Coronary artery (tissue), 2 donors: Measurements from ENCODE around the gene LGI2.

ENCODE experiments used
- DNase-seq: peaks from one replicate; pipeline ENCODE4 v3.0.0-alpha.2; 2017; ENCODE audit warnings: low spot score
- H3K27ac ChIP-seq, 2 donors: fragments of 200-600 bp; sonication (generic); one replicate each; pipeline ENCODE4 v1.5.1; 2016 to 2019
- H3K4me3 ChIP-seq: fragments of 200-600 bp; sonication (generic); 2 replicates; pipeline ENCODE4 v1.5.1; 2016; ENCODE audit warnings: mild to moderate bottlenecking, moderate library complexity
- CTCF ChIP-seq: fragments of 200-600 bp; sonication (generic); IDR thresholded peaks from one replicate; pipeline ENCODE4 v1.5.1; 2019; ENCODE audit warnings: antibody characterized with exemption

Gene LGI2

GRCh38 chr4:24968992-24969391 lies 61.8 kb downstream of the LGI2 start:
- H3K27ac ChIP-seq: no peak overlapping the region
- no peak for TF ChIP-seq CTCF
- no peak overlapping the region for H3K4me3 ChIP-seq
- DNase-seq: no peak

- no peak overlapping the region for H3K27ac ChIP-seq
- DNase-seq: no peak
- no peak for TF ChIP-seq CTCF
- H3K4me3 ChIP-seq: no peak overlapping the region
These were observed 62.5 kb downstream of the LGI2 start for GRCh38 chr4:24968278-24968677.

GRCh38 chr4:24967346-24967745 lies 63.4 kb downstream of the LGI2 start:
- Histone ChIP-seq H3K27ac (no peak overlapping the region), H3K4me3 (no peak overlapping the region)
- no peak for TF ChIP-seq CTCF
- DNase-seq: no peak

- Histone ChIP-seq H3K27ac (no peak overlapping the region), H3K4me3 (no peak overlapping the region)
- no peak for TF ChIP-seq CTCF
- no peak for DNase-seq
These were observed 64.7 kb downstream of the LGI2 start for GRCh38 chr4:24966076-24966475.

- Histone ChIP-seq H3K4me3 (no peak overlapping the region), H3K27ac (no peak overlapping the region)
- no peak for DNase-seq
These were observed 65.1 kb downstream of the LGI2 start for GRCh38 chr4:24965627-24966026.

GRCh38 chr4:24963277-24963676 lies 67.5 kb downstream of the LGI2 start:
- TF ChIP-seq CTCF: no peak

More at GRCh38 chr4:24965627-24966026, 65.1 kb downstream of the LGI2 start:
- no peak for TF ChIP-seq CTCF

GRCh38 chr4:24957886-24958285 lies 72.9 kb downstream of the LGI2 start:
- Histone ChIP-seq H3K4me3 (no peak overlapping the region), H3K27ac (no peak overlapping the region)
- no peak for DNase-seq
- TF ChIP-seq CTCF: no peak

More at GRCh38 chr4:24963277-24963676, 67.5 kb downstream of the LGI2 start:
- no peak overlapping the region for H3K27ac ChIP-seq
- H3K4me3 ChIP-seq: no peak overlapping the region
- no peak for DNase-seq
